DMS 273 (cell line): ENCODE results near the gene PLA2G2D.

Source experiments
- DNase-seq: peaks from one replicate; lab custom pipeline; 2025; ENCODE audit not compliant: unreplicated experiment; lab: John Stamatoyannopoulos, UW

PLA2G2D gene

GRCh38 chr1:20068722-20069121 lies 50.6 kb downstream of the PLA2G2D start:
- no peak for DNase-seq

DNA sequence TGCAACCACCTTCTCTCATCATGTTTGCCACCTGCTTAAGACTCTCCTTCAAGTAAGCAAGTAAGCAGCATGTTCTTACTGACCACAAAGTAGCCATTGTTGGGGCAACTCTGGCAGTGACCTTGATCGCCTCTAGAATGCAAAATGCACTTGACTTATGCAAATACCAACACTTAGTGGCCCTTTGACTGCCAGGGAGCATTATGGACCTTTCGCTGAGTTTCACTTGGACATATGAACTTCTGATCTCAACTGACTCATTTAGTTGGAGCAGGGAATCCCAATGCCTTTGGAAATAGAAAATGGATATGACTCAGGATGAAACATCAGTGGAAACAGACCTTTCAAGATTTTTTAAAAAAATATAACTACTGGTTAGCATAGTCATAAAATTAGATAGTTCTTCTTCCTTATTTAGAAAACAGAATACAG lies 55.5 kb downstream of the PLA2G2D start:
- no peak for DNase-seq
